ENCODE measurements around the gene HSPA9. TPM values are rescaled to one million over a fixed set of nuclear protein-coding genes. Genes with fewer than 3 reads are reported as not detected.
"Not testable (repeated sequence)": the region's sequence is repeated elsewhere in the genome, so short reads cannot be mapped to it uniquely, and the experiment has no call there.

Gene HSPA9
- total RNA-seq, 1 donor from 2014 or later, result 160 TPM

DNA sequence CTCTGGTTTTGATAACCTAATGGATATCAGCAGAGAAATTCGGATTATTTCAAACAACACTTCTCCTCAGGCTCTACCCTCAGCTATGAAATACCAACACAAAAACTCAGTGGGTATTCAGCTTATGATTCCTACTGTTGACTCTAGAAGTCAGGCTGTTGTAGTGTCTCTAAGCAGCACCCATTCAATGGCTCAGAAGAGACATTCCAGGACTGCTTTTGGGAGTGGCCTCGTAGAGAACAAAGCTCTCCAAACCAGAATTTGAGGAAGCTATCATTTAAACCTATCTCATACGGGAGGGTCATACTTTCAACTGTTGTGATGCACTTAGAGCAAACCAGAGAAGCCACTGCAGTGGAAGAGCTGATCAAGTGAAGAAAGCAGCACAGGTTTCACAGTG is 66.2 kb downstream of the HSPA9 start:
- H3K27me3 Mint-ChIP-seq (ENCODE audit: low read depth), result no peaks in the 10 kb centered on the region
- H3K4me1 Mint-ChIP-seq, result no peaks in the 10 kb centered on the region
- no peak for DNase-seq (ENCODE audit: low spot score in 2 of 2, unreplicated experiment in 2 of 2)
- no peak overlapping the region for H3K4me3 Mint-ChIP-seq
- peaks cover 37% of the 10 kb centered on the region for H3K36me3 Mint-ChIP-seq
- no peak for TF ChIP-seq CTCF (IDR thresholded peaks at IDR 0.05; ENCODE audit: unreplicated experiment)
- no peaks in the 10 kb centered on the region for H3K9me3 Mint-ChIP-seq
- H3K27ac Mint-ChIP-seq, result no peak overlapping the region

DNA sequence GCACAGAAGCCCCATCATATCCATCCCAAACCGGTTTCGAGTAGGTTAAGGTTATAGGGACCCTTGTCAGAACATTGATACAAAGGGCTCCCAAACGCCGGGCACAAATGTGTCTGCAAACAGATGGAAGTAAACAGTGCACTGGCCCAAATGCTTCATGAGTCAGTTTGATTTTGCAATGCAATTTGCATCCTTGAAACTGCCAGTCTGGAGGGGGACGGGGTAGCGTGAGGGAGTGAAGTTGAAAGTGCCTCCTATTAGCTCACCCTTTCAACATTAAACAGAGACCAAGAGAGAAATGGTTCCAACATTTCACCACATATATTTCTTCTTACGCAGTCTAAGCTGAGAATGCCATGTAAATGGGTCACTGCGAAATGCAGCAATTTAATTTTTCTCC is 67.7 kb downstream of the HSPA9 start:
- not testable (repeated sequence) for H3K27ac Mint-ChIP-seq

DNA sequence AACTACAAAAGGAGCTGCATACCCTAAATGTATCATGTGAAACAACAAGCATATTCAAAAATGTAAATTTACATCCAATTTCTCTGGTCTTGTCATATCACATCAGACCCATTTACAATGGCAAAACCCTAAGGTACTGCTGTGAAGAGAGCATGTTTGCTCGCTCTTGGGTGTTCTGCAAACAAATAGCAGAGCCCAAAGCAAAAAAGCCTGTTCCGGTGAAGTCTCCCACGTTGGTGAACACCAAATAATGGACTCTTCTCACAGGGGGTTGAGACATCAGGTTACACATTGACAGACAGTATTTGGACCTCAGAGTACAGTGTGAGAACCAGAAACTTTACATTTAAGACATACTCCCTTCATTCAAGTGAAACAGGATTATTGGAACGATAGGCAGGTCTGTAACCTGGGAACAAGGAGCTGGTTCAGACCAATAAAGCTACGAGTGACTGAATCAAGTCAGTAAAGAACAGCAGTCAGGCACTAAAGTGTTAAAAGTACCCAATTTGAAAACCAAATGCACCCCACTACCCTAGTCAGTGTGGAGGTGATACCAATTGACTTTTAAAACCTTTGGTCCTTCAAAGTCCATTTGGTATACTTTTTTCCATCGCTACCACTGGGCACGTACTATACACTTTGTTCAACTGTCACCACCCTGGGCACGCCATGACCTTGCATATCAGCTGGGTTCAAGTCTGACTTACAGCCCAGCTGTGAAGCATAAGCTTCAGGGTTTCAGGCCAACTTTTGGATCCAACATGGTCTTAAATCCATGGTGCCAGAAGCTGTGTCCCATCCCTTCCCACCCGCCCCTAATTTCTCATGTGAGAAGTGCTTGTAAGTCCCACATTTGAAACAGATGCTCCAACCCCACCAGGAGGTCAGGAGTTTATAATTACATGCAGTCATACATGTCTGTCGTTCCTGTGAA is 68.6 kb downstream of the HSPA9 start:
- TF ChIP-seq CTCF (IDR thresholded peaks at IDR 0.05; ENCODE audit: unreplicated experiment), result no peak
- Mint-ChIP-seq H3K27ac (no peak overlapping the region), H3K9me3 (no peaks in the 10 kb centered on the region), H3K4me3 (no peak overlapping the region), H3K36me3 (peaks cover 32% of the 10 kb centered on the region), H3K27me3 (ENCODE audit: low read depth) (no peaks in the 10 kb centered on the region), H3K4me1 (no peaks in the 10 kb centered on the region)
- DNase-seq (ENCODE audit: low spot score in 2 of 2, unreplicated experiment in 2 of 2), result no peak

More for the DNA sequence above, 67.7 kb downstream of the HSPA9 start:
- not testable (repeated sequence) for H3K4me1 Mint-ChIP-seq; H3K27me3 Mint-ChIP-seq (ENCODE audit: low read depth); H3K9me3 Mint-ChIP-seq; DNase-seq (ENCODE audit: low spot score in 2 of 2, unreplicated experiment in 2 of 2); H3K4me3 Mint-ChIP-seq
- peaks cover 32% of the 10 kb centered on the region for H3K36me3 Mint-ChIP-seq

- Mint-ChIP-seq H3K27me3 (ENCODE audit: low read depth) (no peaks in the 10 kb centered on the region), H3K4me3 (no peak overlapping the region), H3K27ac (peak overlapping the region; percentile 21), H3K9me3 (no peaks in the 10 kb centered on the region), H3K36me3 (peaks cover 22% of the 10 kb centered on the region), H3K4me1 (no peaks in the 10 kb centered on the region)
- DNase-seq (ENCODE audit: low spot score in 2 of 2, unreplicated experiment in 2 of 2), result no peak
- TF ChIP-seq CTCF (IDR thresholded peaks at IDR 0.05; ENCODE audit: unreplicated experiment), result no peak
These were observed 70.4 kb downstream of the HSPA9 start for GRCh38 chr5:138504799-138505198.

Other genes starting within 250 kb of the HSPA9 start
- gene CDC25C, start 243.6 kb downstream of the HSPA9 start, total RNA-seq, result 6.7 to 6.8 TPM (median 6.7 TPM) in 3 replicates
- gene FAM53C, start 237.1 kb downstream of the HSPA9 start, total RNA-seq, result 52.1 to 53.6 TPM (median 52.9 TPM) in 3 replicates
- 94.0 to 96.6 TPM (median 96.1 TPM) in 3 replicates for gene KDM3B, start 222.7 kb downstream of the HSPA9 start, total RNA-seq
- gene REEP2, start 136.3 kb downstream of the HSPA9 start, total RNA-seq, result 14.2 to 19.7 TPM (median 15.6 TPM) in 3 replicates
- gene EGR1, start 109.9 kb downstream of the HSPA9 start, total RNA-seq, result 701 to 737 TPM (median 733 TPM) in 3 replicates
- 76.6 to 77.7 TPM (median 77.6 TPM) in 3 replicates for gene ETF1, start 32.2 kb downstream of the HSPA9 start, total RNA-seq
- gene CTNNA1, start 178.0 kb upstream of the HSPA9 start, total RNA-seq, result 397 to 427 TPM (median 416 TPM) in 3 replicates

Measured in mesothelial cell of epicardium (in vitro differentiated cells).